IMR-90 (cell line): ENCODE data around the gene GPC5. TPM values are rescaled to one million over a fixed set of nuclear protein-coding genes. Genes with fewer than 3 reads are reported as not detected.

Experiments
- NFE2L2 ChIP-seq: fragments of 150-350 bp; IDR thresholded peaks from 2 replicates; pipeline ENCODE4 v1.6.1; 2016; ENCODE audit warnings: low read depth, mild to moderate bottlenecking, low read length
- POLR2A ChIP-seq: IDR thresholded peaks from 2 replicates; pipeline ENCODE4 v1.6.1; 2012; ENCODE audit warnings: mild to moderate bottlenecking, low read depth, low read length
- polyA plus RNA-seq, 3 experiments: library from polyadenylated mRNA; depleted of rRNA; stranded (reverse); fragments of >200 nt; gene quantifications; 2 replicates each; pipeline ENCODE4 v1.2.3, GENCODE V29; 2012; ENCODE audit warnings: low replicate concordance in 1 of 3
- total RNA-seq: library from RNA; depleted of rRNA; stranded (reverse); fragments of >200 nt; gene quantifications from 2 replicates; pipeline ENCODE4 v1.2.3, GENCODE V29; 2012
- TF ChIP-seq, protein P1 (sequence below): conservative IDR thresholded peaks from 2 replicates; pipeline ENCODE4 v1.5.1; 2012; ENCODE audit warnings: mild to moderate bottlenecking, low read depth, low read length, improper control_type of control experiment

GPC5 gene
- total and polyA plus RNA-seq, 2 of the 4 experiments (the other 2 are of a cell fraction) = 0.94 to 1.8 TPM

- TF ChIP-seq, protein P1, sequence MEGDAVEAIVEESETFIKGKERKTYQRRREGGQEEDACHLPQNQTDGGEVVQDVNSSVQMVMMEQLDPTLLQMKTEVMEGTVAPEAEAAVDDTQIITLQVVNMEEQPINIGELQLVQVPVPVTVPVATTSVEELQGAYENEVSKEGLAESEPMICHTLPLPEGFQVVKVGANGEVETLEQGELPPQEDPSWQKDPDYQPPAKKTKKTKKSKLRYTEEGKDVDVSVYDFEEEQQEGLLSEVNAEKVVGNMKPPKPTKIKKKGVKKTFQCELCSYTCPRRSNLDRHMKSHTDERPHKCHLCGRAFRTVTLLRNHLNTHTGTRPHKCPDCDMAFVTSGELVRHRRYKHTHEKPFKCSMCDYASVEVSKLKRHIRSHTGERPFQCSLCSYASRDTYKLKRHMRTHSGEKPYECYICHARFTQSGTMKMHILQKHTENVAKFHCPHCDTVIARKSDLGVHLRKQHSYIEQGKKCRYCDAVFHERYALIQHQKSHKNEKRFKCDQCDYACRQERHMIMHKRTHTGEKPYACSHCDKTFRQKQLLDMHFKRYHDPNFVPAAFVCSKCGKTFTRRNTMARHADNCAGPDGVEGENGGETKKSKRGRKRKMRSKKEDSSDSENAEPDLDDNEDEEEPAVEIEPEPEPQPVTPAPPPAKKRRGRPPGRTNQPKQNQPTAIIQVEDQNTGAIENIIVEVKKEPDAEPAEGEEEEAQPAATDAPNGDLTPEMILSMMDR = no peak
- TF ChIP-seq POLR2A (no peak), NFE2L2 (no peak)
These were observed at the start of gene GPC5 (continued) for GRCh38 chr13:91398413-91399188.
